HepG2 (cell line): ENCODE data around the gene FLACC1. TPM values are rescaled to one million over a fixed set of nuclear protein-coding genes. Genes with fewer than 3 reads are reported as not detected.

ENCODE experiments used
- ATAC-seq: fragments of 200-7000 bp; cut with Tn5 transposase; 3 replicates; pipeline ENCODE4 v1.9.1; 2020; ENCODE audit warnings: mild to moderate bottlenecking, moderate library complexity
- BruUV-seq: library from RNA; stranded (reverse); fragments of 400-500 nt; replicated peaks from 2 replicates; lab custom pipeline; 2021; lab: Mats Ljungman, UMichigan
- CTCF ChIA-PET: fragments of 300-600 bp; formaldehyde crosslinking; extraction: SDS; loops from one replicate; lab custom pipeline; 2021; ENCODE audit warnings: low total read pairs, inconsistent platforms, low intra/inter-chr PET ratio; lab: Yijun Ruan, JAX
- POLR2A ChIA-PET: fragments of 350-600 bp; sonication (Branson Sonifier 250); formaldehyde crosslinking; loops from one replicate; lab custom pipeline; 2020; ENCODE audit warnings: antibody characterized with exemption, inconsistent platforms; lab: Yijun Ruan, JAX
- DNase-seq: peaks from one replicate; pipeline ENCODE4 v3.0.0-alpha.2; 2015; ENCODE audit warnings: low spot score
- FAIRE-seq: peaks from 3 replicates; lab custom pipeline; 2011; peaks lifted over from hg19 to GRCh38; lab: Jason Lieb, UNC
- H2AFZ ChIP-seq: one replicate; pipeline ENCODE4 v1.6.1; 2011; ENCODE audit warnings: low read length, inconsistent platforms
- H3K27ac ChIP-seq: fragments of 300-600 bp; 3 replicates; pipeline ENCODE4 v1.8.0; 2011; ENCODE audit warnings: mixed run types, mild to moderate bottlenecking, mixed read lengths, low read length, inconsistent platforms; ENCODE audit not compliant: insufficient read depth; ENCODE audit errors: extremely low read length
- H3K27me3 ChIP-seq, 2 experiments: fragments of 200-600 bp in 1 of 2; 2 replicates in 1 of 2; 3 replicates in 1 of 2; pipeline versions ENCODE4 v1.6.0 to v1.8.0; 2011; ENCODE audit warnings: low read length in 2 of 2, mild to moderate bottlenecking in 2 of 2, moderate library complexity in 2 of 2, inconsistent platforms in 1 of 2; ENCODE audit not compliant: insufficient read depth in 2 of 2, control insufficient read depth in 1 of 2
- H3K36me3 ChIP-seq, 2 experiments: fragments of 200-600 bp in 1 of 2; replicated peaks in 1 of 2; 2 replicates in 1 of 2; 3 replicates in 1 of 2; pipeline versions ENCODE4 v1.5.1 to v1.8.0; 2011; ENCODE audit warnings: low read length in 2 of 2, inconsistent platforms in 1 of 2; ENCODE audit not compliant: insufficient read depth in 2 of 2, control insufficient read depth in 1 of 2
- H3K4me1 ChIP-seq: 2 replicates; pipeline ENCODE4 v1.5.1; 2012; ENCODE audit warnings: low read length, inconsistent platforms; ENCODE audit not compliant: insufficient read depth
- H3K4me2 ChIP-seq: 2 replicates; pipeline ENCODE4 v1.6.0; 2011; ENCODE audit warnings: low read depth, low read length, inconsistent platforms
- H3K4me3 ChIP-seq, 3 experiments: fragments of 200-600 bp in 1 of 3; sonication (generic), shearing (Covaris generic) in 1 of 3; replicated peaks in 1 of 3; 2 replicates each; pipeline ENCODE4 v1.5.1; 2011 to 2016; ENCODE audit warnings: low read length in 3 of 3, inconsistent platforms in 2 of 3, low read depth in 2 of 3, mild to moderate bottlenecking in 2 of 3, control low read depth in 1 of 3, mixed read lengths in 1 of 3; ENCODE audit not compliant: insufficient read depth in 1 of 3
- H3K79me2 ChIP-seq: one replicate; pipeline ENCODE4 v1.6.1; 2011; ENCODE audit warnings: low read length, inconsistent platforms; ENCODE audit not compliant: insufficient read depth
- H3K9ac ChIP-seq: 2 replicates; pipeline ENCODE4 v1.6.0; 2011; ENCODE audit warnings: mild to moderate bottlenecking, low read depth, low read length, inconsistent platforms; ENCODE audit not compliant: insufficient read depth
- H3K9me3 ChIP-seq: 2 replicates; pipeline ENCODE4 v1.5.1; 2012; ENCODE audit warnings: mild to moderate bottlenecking, low read length
- H4K20me1 ChIP-seq: 2 replicates; pipeline ENCODE4 v1.6.0; 2011; ENCODE audit warnings: inconsistent platforms, mild to moderate bottlenecking, low read length, moderate library complexity; ENCODE audit not compliant: insufficient read depth
- ARID2 ChIP-seq: sonication (generic); formaldehyde crosslinking; IDR thresholded peaks from 2 replicates; pipeline ENCODE4 v1.8.1; 2022; ENCODE audit warnings: mild to moderate bottlenecking, missing genetic modification reagents, borderline replicate concordance
- BRD4 ChIP-seq: sonication (generic); formaldehyde crosslinking; IDR thresholded peaks from 2 replicates; pipeline ENCODE4 v1.4.0; 2020; ENCODE audit warnings: missing genetic modification reagents
- CBX1 ChIP-seq: IDR thresholded peaks from one replicate; pipeline ENCODE4 v1.6.1; 2016; ENCODE audit warnings: antibody characterized with exemption, low read depth
- EHMT2 ChIP-seq: fragments of 200-600 bp; sonication (generic); IDR thresholded peaks from 2 replicates; pipeline ENCODE4 v1.7.0; 2017; ENCODE audit warnings: antibody characterized with exemption, low read depth, low read length, borderline replicate concordance
- MIER3 ChIP-seq: IDR thresholded peaks from 2 replicates; pipeline ENCODE4 v1.6.1; 2016; ENCODE audit warnings: missing compliant biosample characterization, borderline replicate concordance
- NFIC ChIP-seq: IDR thresholded peaks from 2 replicates; pipeline ENCODE4 v1.6.1; 2012; ENCODE audit warnings: mild to moderate bottlenecking, low read length, inconsistent platforms
- PAWR ChIP-seq: sonication (generic); formaldehyde crosslinking; IDR thresholded peaks from 2 replicates; pipeline ENCODE4 v1.4.0; 2020; ENCODE audit warnings: missing genetic modification reagents, mild to moderate bottlenecking, borderline replicate concordance
- PHF20 ChIP-seq: sonication (generic); formaldehyde crosslinking; IDR thresholded peaks from 2 replicates; pipeline ENCODE4 v1.5.0; 2020; ENCODE audit warnings: mild to moderate bottlenecking, missing genetic modification reagents
- POLR2A ChIP-seq, 2 experiments: IDR thresholded peaks; 2 replicates each; pipeline ENCODE4 v1.6.1; 2011; ENCODE audit warnings: low read depth in 2 of 2, low read length in 2 of 2, mild to moderate bottlenecking in 1 of 2, moderate library complexity in 1 of 2; ENCODE audit not compliant: insufficient read depth in 1 of 2
- REXO4 ChIP-seq: sonication (generic); formaldehyde crosslinking; IDR thresholded peaks from 2 replicates; pipeline ENCODE4 v1.8.0; 2022; ENCODE audit warnings: missing genetic modification reagents, mild to moderate bottlenecking, borderline replicate concordance
- SAFB2 ChIP-seq: sonication (generic); formaldehyde crosslinking; IDR thresholded peaks from 2 replicates; pipeline ENCODE4 v1.5.1; 2020; ENCODE audit warnings: missing genetic modification reagents, low read depth, mild to moderate bottlenecking, borderline replicate concordance
- SNRNP70 ChIP-seq: fragments of 200-400 bp; formaldehyde crosslinking; IDR thresholded peaks from 2 replicates; pipeline ENCODE4 v1.6.1; 2017; ENCODE audit warnings: mild to moderate bottlenecking, low read depth, low read length, moderate library complexity
- SP5 ChIP-seq: IDR thresholded peaks from 2 replicates; pipeline ENCODE4 v1.6.1; 2016; ENCODE audit warnings: low read depth, borderline replicate concordance
- THAP7 ChIP-seq: sonication (generic); formaldehyde crosslinking; IDR thresholded peaks from 2 replicates; pipeline ENCODE4 v1.8.1; 2023; ENCODE audit warnings: mild to moderate bottlenecking, missing genetic modification reagents
- ZFP41 ChIP-seq: sonication (generic); formaldehyde crosslinking; IDR thresholded peaks from 2 replicates; pipeline ENCODE4 v1.4.0; 2020; ENCODE audit warnings: mild to moderate bottlenecking, missing genetic modification reagents, borderline replicate concordance
- ZNF30 ChIP-seq: sonication (generic); formaldehyde crosslinking; IDR thresholded peaks from 2 replicates; pipeline ENCODE4 v1.5.0; 2020; ENCODE audit warnings: mild to moderate bottlenecking, missing genetic modification reagents
- ZNF576 ChIP-seq: sonication (generic); formaldehyde crosslinking; IDR thresholded peaks from 2 replicates; pipeline ENCODE4 v1.4.0; 2020; ENCODE audit warnings: mild to moderate bottlenecking, missing genetic modification reagents
- ZNF607 ChIP-seq: sonication (generic); formaldehyde crosslinking; IDR thresholded peaks from 2 replicates; pipeline ENCODE4 v1.5.1; 2020; ENCODE audit warnings: missing genetic modification reagents, mild to moderate bottlenecking, borderline replicate concordance
- ZNF792 ChIP-seq: IDR thresholded peaks from 2 replicates; pipeline ENCODE4 v1.6.1; 2016
- ZSCAN30 ChIP-seq: sonication (generic); formaldehyde crosslinking; IDR thresholded peaks from 2 replicates; pipeline ENCODE4 v1.5.0; 2020; ENCODE audit warnings: mild to moderate bottlenecking, missing genetic modification reagents
- WGBS: methylation state at CpG from one replicate; pipeline ENCODE4 v1.1.6; 2017; ENCODE audit warnings: low lambda C conversion rate; 5-methylcytosine and 5-hydroxymethylcytosine counted together
- in situ Hi-C: cut with HindIII; loops from 2 replicates; pipeline ENCODE4 v1.10.0; 2017; ENCODE audit warnings: low pct_unique_long_range_greater_than_20kb; ENCODE audit not compliant: extremely low pct_ligation_motif_present
- intact Hi-C: fragments of 100-400 bp; cut with micrococcal nuclease; formaldehyde crosslinking; loops from one replicate; pipeline ENCODE4 v1.10.0; 2022; ENCODE audit not compliant: unreplicated experiment
- polyA plus RNA-seq, 8 experiments: library from polyadenylated mRNA; depleted of rRNA in 3 of 8; stranded (reverse) in 7 of 8; unstranded in 1 of 8; fragments of >200 nt; fragmentation: Illumina TruSeq in 4 of 8; extraction: Trizol in 4 of 8; gene quantifications; 2 replicates each; pipeline versions ENCODE4 v1.2.1 to v1.2.3, GENCODE V29; 2011 to 2016; ENCODE audit warnings: low read depth in 4 of 8, missing spikeins in 1 of 8, mixed read lengths in 1 of 8; ENCODE audit not compliant: insufficient read depth in 1 of 8
- total RNA-seq, 5 experiments: library from RNA; depleted of rRNA; stranded (reverse); fragments of >200 nt; fragmentation: Illumina TruSeq; extraction: Trizol; gene quantifications; 2 replicates each; pipeline ENCODE4 v1.2.3, GENCODE V29; 2016; ENCODE audit warnings: low read depth in 1 of 5

The FLACC1 gene
- total and polyA plus RNA-seq, 2 of the 13 experiments (the other 11 are each of a cell fraction or from before 2014, with no cell fraction given) = 0.35 to 0.59 TPM

DNA sequence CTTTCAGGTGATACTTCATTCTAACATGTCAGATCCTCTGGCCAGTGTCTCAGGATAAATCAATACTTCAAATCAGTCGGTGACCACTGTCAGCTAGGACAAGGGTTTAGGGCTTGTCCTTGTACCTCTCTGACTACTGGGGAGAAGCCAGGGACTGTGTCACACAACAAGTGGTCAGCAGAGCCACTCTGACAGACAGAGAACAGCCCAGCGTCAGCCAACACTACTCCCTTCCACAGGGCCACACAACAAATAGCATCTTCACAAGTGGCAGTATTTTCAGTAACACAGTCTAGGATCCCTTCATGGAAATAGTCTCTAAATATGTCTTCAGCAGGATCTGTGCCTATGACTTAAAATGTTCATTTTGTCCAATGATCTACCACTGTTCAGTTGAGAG is 14.2 kb downstream of the FLACC1 start:
- DNase-seq = no peak
- Histone ChIP-seq H3K4me3 (no peak overlapping the region), H4K20me1 (no peaks in the 10 kb centered on the region), H3K9ac (no peak overlapping the region), H2AFZ (no peak overlapping the region), H3K79me2 (no peaks in the 10 kb centered on the region), H3K27ac (no peak overlapping the region), H3K9me3 (no peaks in the 10 kb centered on the region), H3K36me3 (no peaks in the 10 kb centered on the region), H3K27me3 (no peaks in the 10 kb centered on the region), H3K4me2 (no peak overlapping the region), H3K4me1 (peaks cover under 1% of the 10 kb centered on the region; the same call in 1 of the 2 replicates)
- CTCF ChIA-PET = no interaction called here
- TF ChIP-seq ARID2 (CRISPR knock-in tag) (no peak), THAP7 (CRISPR knock-in tag) (no peak), CBX1 (no peak), SP5 (CRISPR knock-in tag) (no peak), MIER3 (CRISPR knock-in tag) (no peak), EHMT2 (no peak), SAFB2 (no peak), ZFP41 (CRISPR knock-in tag) (no peak), ZNF576 (CRISPR knock-in tag) (no peak), BRD4 (CRISPR knock-in tag) (no peak), SNRNP70 (no peak), ZNF607 (no peak), ZNF792 (CRISPR knock-in tag) (no peak), NFIC (no peak), ZNF30 (no peak), PAWR (CRISPR knock-in tag) (no peak), ZSCAN30 (CRISPR knock-in tag) (no peak), POLR2A (IDR thresholded peaks at IDR 0.05; ENCODE audit: insufficient read depth in 1 of 2, low read depth in 2 of 2, low read length in 2 of 2) (no peak), REXO4 (no peak), PHF20 (no peak)
- in situ Hi-C loops = no loop called here
- WGBS = 31% methylated on average over 2 of the region's 2 CpGs
- ATAC-seq = no peak
- no TSS peak for BruUV-seq
- intact Hi-C loops = no loop called here
- FAIRE-seq = no peak
- POLR2A ChIA-PET = no interaction called here
